Loucy (cell line): ENCODE measurements around the gene DPCD.

ENCODE experiments used
- EZH2phosphoT487 ChIP-seq: fragments of 200-600 bp; IDR thresholded peaks from 2 replicates; pipeline ENCODE4 v1.6.1; 2018; ENCODE audit warnings: antibody characterized with exemption, mild to moderate bottlenecking, moderate library complexity, borderline replicate concordance
- TF ChIP-seq, protein P1 (sequence below): fragments of 200-600 bp; sonication (generic); conservative IDR thresholded peaks from 2 replicates; pipeline ENCODE4 v1.5.1; 2014; ENCODE audit warnings: mild to moderate bottlenecking, antibody characterized with exemption, low read length

DNA sequence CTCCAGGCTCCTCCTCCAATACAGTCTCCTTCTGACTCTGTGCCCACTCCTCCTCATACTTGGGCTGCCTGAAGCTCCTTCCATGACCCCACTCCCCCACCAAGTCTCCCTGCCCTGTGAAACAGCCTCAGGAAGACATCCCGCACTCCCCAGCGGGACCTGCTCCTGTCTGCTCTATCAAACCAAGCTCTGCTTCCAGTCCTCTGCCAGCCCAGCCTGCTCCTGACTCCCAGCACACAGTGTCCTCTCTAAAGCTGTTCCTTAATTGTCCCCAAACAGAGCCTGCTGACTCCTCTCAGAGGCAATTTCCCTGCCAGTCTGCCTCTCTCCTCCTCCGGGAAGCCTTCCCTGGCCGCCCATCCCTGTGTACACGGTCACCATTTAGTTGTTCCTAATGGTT lies 9.9 kb upstream of the DPCD start:
- TF ChIP-seq, protein P1, sequence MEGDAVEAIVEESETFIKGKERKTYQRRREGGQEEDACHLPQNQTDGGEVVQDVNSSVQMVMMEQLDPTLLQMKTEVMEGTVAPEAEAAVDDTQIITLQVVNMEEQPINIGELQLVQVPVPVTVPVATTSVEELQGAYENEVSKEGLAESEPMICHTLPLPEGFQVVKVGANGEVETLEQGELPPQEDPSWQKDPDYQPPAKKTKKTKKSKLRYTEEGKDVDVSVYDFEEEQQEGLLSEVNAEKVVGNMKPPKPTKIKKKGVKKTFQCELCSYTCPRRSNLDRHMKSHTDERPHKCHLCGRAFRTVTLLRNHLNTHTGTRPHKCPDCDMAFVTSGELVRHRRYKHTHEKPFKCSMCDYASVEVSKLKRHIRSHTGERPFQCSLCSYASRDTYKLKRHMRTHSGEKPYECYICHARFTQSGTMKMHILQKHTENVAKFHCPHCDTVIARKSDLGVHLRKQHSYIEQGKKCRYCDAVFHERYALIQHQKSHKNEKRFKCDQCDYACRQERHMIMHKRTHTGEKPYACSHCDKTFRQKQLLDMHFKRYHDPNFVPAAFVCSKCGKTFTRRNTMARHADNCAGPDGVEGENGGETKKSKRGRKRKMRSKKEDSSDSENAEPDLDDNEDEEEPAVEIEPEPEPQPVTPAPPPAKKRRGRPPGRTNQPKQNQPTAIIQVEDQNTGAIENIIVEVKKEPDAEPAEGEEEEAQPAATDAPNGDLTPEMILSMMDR, result no peak
- TF ChIP-seq EZH2phosphoT487, result no peak
